Middle frontal gyrus (tissue), 1 donor: ENCODE measurements around the gene LENG8.
"Not testable (repeated sequence)": the region's sequence is repeated elsewhere in the genome, so short reads cannot be mapped to it uniquely, and the experiment has no call there.

ENCODE experiments used
- DNase-seq: peaks from one replicate; pipeline ENCODE4 v3.0.0-alpha.2; 2015; ENCODE audit warnings: low spot score; ENCODE audit errors: extremely low spot score

The LENG8 gene

DNA sequence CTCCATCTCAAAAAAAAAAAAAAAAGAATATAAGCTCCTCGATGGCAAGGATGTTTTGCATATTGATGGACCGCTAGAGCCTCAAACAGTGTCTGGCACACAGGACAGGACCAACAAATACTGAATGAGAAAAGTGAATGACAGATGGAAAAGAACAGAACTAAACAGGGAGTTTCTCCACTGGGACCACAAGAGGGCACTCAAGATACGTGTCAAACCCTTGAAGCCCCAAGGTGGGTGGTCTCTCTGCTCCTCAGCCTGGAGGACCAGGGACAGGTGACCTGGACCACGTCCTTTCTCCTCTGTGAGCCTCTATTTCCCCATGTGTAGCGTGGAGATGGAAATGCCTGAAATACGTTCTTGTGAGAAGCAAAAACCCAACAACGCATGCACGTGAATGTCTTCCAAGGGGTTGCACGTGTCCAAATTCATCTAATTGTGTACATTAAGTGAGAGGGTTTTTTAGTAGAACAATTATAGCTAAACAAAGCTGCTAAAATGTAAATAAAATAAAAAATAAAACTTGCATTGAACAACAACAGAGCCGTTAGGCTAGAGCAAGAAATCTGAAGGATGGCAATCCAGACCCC, 29.8 kb downstream of the LENG8 start:
- DNase-seq, result no peak

DNA sequence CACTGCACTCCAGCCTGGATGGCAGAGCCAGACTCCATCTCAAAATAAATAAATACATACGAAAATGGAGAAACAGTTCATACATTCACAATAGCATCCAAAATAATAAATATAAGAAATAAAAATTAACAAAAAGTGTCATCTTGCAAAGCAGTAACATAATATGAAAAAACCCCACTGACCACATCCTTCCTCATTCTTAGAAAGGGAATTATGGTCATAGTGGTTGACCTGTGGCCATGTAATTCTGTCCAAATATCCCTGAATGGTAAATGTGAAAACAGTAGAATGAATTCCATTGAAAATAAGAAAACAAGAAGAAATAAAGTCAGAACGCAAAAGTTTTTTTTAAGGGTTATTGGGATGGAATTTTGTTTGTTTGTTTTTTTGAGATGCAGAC, 31.1 kb downstream of the LENG8 start:
- no peak for DNase-seq

DNA sequence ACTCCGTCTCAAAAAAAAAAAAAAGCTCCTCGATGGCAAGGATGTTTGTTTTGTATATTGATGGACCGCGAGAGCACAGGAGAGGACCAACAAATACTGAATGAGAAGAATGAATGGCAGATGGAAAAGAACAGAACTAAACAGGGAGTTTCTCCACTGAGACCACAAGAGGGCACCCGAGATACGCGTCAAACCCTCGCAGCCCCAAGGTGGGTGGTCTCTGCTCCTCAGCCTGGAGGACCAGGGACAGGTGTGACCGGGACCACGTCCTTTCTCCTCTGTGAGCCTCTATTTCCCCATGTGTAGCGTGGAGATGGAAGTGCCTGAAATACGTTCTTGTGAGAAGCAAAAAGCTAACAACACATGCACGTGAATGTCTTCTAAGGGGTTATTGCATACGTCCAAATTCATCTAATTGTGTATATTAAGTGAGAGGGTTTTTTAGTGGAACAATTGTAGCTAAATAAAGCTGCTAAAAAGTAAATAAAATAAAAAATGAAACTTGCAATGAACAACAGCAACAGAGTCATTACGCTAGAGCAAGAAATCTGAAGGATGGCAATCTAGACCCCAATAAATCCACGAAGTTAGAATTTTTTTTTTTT, 32.4 kb downstream of the LENG8 start:
- DNase-seq, result no peak

DNA sequence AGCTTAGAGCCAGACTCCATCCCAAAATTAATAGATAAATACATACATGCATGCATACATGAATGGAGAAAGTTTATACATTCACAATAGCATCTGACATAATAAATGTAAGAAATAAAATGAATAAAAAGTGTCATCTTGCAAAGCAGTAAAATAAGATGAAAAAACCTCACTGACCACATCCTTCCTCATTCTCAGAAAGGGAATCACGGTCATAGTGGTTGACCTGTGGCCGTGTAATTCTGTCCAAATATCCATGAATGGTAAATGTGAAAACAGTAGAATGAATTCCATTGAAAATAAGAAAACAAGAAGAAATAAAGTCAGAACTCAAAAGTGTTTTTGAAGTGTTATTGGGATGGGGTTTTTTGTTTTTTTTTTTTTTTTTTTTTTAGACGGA, 33.9 kb downstream of the LENG8 start:
- no peak for DNase-seq

- DNase-seq, result no peak
Measured at GRCh38 chr19:54484451-54484850, 35.5 kb downstream of the LENG8 start.

GRCh38 chr19:54485851-54486250, 36.9 kb downstream of the LENG8 start:
- no peak for DNase-seq

GRCh38 chr19:54489341-54489740, 40.3 kb downstream of the LENG8 start:
- DNase-seq, result no peak

GRCh38 chr19:54489766-54490165, 40.8 kb downstream of the LENG8 start:
- DNase-seq, result no peak

DNA sequence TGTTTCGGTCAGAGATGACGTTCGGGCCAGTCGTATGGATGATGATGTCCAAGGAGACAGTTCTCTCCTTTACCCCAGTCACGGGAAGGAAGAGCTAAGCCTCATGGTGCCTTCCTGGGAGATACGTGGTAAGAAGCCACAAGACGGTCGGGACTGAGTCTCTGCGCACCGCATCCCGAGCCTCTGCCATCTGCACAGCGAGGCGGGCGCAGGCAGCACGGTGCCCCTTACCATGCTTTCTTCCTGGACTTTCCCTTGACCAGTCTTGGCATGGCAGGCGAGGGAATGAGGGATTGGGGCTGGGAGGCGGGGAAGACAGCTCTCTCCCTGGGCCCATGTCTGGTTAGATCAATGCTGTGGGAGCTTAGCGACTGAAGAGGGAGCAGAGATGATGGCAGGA, 43.6 kb downstream of the LENG8 start:
- DNase-seq, result no peak

DNA sequence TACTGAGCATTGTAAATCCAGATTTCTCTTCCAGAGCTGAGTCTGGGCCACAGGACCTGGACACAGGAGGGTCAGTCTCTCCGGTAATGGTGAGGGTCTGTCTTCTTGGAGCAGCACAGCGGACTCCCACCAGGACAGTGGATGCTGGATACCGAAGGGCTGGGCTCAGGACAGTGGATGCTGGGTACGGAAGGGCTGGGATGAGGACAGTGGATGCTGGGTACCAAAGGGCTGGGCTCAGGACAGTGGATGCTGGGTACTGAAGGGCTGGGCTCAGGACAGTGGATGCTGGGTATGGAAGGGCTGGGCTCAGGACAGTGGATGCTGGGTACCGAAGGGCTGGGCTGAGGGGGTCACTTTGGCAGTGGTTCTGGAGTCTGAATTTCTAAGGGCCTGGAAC, 44.1 kb downstream of the LENG8 start:
- not testable (repeated sequence) for DNase-seq

- no peak for DNase-seq
Measured at GRCh38 chr19:54493967-54494585, 45.1 kb downstream of the LENG8 start.

DNA sequence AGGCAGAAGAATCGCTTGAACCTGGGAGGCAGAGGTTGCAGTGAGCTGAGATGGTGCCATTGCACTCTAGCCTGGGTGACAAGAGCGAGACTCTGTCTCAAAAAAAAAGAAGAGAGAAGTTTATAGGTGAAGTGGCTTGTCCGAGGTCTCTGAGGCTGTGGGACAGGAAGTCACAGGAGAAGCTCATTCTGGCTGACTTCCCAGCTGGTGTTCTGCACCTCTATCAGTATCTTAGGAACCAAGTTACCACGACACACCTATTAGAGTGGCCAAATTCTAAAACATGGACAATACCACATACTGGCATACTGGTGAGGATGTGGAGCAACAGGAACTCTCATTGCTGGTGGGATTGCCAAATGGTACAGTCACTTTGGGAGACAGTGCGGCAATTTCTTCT, 46.3 kb downstream of the LENG8 start:
- DNase-seq, result not testable (repeated sequence)

DNA sequence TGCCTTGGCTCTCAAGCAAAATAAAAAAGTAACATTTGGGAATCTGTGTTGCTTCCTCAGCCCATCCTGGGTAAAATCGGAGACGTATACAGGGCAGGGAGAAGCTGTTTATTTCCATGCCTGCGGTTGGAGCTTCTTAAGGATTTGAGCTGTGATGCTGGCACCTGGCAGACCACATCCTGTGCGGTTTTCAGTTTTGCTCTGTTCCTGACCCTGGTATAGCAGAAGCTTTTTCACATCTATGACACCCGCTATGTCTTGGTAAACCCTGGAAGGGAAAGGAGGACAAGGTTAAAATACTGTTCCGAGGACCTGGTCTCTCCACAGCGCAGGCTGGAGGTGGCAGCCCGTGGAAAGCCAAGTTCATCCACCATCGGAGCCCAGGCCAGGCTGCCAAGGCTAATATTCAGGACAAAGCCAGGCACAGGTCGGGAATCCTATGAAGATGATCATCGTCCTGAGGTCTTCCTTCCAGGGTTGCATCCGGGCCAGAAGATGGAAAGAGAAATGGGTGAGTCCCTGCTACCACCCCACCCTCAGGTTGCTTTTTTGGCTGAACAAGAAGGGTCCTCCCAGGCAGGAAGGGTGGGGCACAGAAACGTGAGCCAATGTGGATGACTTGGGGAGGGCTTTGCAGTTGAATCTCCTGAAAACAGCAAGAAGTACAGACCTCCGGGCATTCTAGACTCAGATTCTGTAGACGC, 48.9 kb downstream of the LENG8 start:
- not testable (repeated sequence) for DNase-seq

- DNase-seq, result not testable (repeated sequence)
Measured at GRCh38 chr19:54498451-54498772, 49.4 kb downstream of the LENG8 start.

DNA sequence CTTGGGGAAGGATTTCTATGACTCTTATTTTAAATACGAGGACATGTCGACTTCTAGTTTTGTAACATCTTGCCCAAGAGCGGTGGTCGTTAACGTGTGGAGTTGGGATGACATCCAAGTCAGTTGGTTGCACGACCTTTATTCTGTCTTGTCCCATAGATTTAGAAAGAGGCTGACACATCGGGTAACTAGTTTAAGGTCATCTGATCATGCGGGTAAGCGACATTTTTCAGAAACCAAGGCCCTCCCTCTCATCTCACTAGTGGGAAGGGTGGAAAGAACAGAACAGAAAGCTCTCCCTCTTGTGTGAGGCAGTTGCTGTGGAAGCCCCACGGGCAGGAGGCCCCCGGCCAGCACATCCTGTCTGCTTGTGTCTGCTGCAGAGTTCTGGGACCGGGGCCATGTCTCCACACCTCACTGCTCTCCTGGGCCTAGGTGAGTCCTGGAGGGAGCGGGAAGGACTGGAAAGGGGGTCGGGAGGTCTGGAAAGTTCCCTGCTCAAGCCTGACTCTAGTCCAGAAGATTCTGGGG, 53.6 kb downstream of the LENG8 start, which contains the start of gene LAIR2:
Gene LAIR2, plus strand, starts transcription at position 314 of the 531 bp plus-strand sequence. Its CDS starts 88 bp downstream, at position 402.
- DNase-seq, result no peak

- not testable (repeated sequence) for DNase-seq
Measured at GRCh38 chr19:54505542-54505941, 56.5 kb downstream of the LENG8 start.

- no peak for DNase-seq
Measured at GRCh38 chr19:54506079-54506478, 57.1 kb downstream of the LENG8 start.

- not testable (repeated sequence) for DNase-seq
Measured at GRCh38 chr19:54507038-54507717, 58.2 kb downstream of the LENG8 start.

DNA sequence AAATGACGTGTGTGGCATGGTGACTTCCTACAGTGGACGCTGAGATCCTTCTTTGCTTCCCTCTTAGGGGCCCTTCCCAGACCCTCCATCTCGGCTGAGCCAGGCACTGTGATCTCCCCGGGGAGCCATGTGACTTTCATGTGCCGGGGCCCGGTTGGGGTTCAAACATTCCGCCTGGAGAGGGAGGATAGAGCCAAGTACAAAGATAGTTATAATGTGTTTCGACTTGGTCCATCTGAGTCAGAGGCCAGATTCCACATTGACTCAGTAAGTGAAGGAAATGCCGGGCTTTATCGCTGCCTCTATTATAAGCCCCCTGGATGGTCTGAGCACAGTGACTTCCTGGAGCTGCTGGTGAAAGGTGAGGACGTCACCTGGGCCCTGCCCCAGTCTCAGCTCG, 58.8 kb downstream of the LENG8 start:
- no peak for DNase-seq

GRCh38 chr19:54508487-54508886, 59.5 kb downstream of the LENG8 start:
- DNase-seq, result not testable (repeated sequence)

- DNase-seq, result not testable (repeated sequence)
Measured at GRCh38 chr19:54509200-54509940, 60.4 kb downstream of the LENG8 start.
